ENCODE data around the gene TBC1D14.

- no peak for TF ChIP-seq CTCF (IDR thresholded peaks at IDR 0.05; ENCODE audit: insufficient read depth, low read length, poor library complexity, severe bottlenecking)
- no peak for TF ChIP-seq EZH2phosphoT487 (conservative IDR thresholded peaks at IDR 0.05; ENCODE audit: low read length)
Measured at GRCh38 chr4:6983544-6984142, 74.0 kb downstream of the TBC1D14 start.

Measured in SU-DHL-6 (cell line).